RPMI7951 (cell line): Measurements from ENCODE around the gene PCDH15. TPM values are rescaled to one million over a fixed set of nuclear protein-coding genes. Genes with fewer than 3 reads are reported as not detected.
"Not testable (repeated sequence)": the region's sequence is repeated elsewhere in the genome, so short reads cannot be mapped to it uniquely, and the experiment has no call there.

Source experiments
- DNase-seq: peaks from one replicate; pipeline ENCODE4 v3.0.0-alpha.2; 2012; ENCODE audit warnings: low read depth
- total RNA-seq: library from RNA; depleted of rRNA; stranded (reverse); fragments of >200 nt; shearing (Covaris generic); gene quantifications from 2 replicates; pipeline ENCODE4 v1.2.3, GENCODE V29; 2014

Gene PCDH15
- total RNA-seq, 1 experiment from 2014 or later = not detected

GRCh38 chr10:54396031-54396430 is 405.0 kb downstream of the PCDH15 start:
- no peak for DNase-seq

GRCh38 chr10:54394598-54394997 is 406.4 kb downstream of the PCDH15 start:
- not testable (repeated sequence) for DNase-seq

- no peak for DNase-seq
These were observed 428.9 kb downstream of the PCDH15 start for GRCh38 chr10:54372179-54372578.

GRCh38 chr10:54368984-54369383 is 432.0 kb downstream of the PCDH15 start:
- no peak for DNase-seq

- DNase-seq = no peak
These were observed 437.6 kb downstream of the PCDH15 start for GRCh38 chr10:54363390-54363789.

- no peak for DNase-seq
These were observed 459.0 kb downstream of the PCDH15 start for GRCh38 chr10:54342058-54342457.

- DNase-seq = no peak
These were observed 465.7 kb downstream of the PCDH15 start for GRCh38 chr10:54335296-54335695.

GRCh38 chr10:54319341-54319740 is 481.7 kb downstream of the PCDH15 start:
- DNase-seq = no peak

- DNase-seq = no peak
These were observed 482.6 kb downstream of the PCDH15 start for GRCh38 chr10:54318470-54318869.

- no peak for DNase-seq
These were observed 486.6 kb downstream of the PCDH15 start for GRCh38 chr10:54314430-54314829.

GRCh38 chr10:54284526-54285193 is 516.4 kb downstream of the PCDH15 start:
- no peak for DNase-seq

- no peak for DNase-seq
These were observed 519.0 kb downstream of the PCDH15 start for GRCh38 chr10:54282012-54282411.

GRCh38 chr10:54266395-54266794 is 534.6 kb downstream of the PCDH15 start:
- no peak for DNase-seq

- no peak for DNase-seq
These were observed 538.3 kb downstream of the PCDH15 start for GRCh38 chr10:54262726-54263125.

- no peak for DNase-seq
These were observed 541.9 kb downstream of the PCDH15 start for GRCh38 chr10:54259104-54259503.

GRCh38 chr10:54234832-54235231 is 566.2 kb downstream of the PCDH15 start:
- DNase-seq = no peak

- DNase-seq = no peak
These were observed 597.6 kb downstream of the PCDH15 start for GRCh38 chr10:54203401-54203800.

GRCh38 chr10:54198051-54198450 is 603.0 kb downstream of the PCDH15 start:
- no peak for DNase-seq

GRCh38 chr10:54194806-54195205 is 606.2 kb downstream of the PCDH15 start:
- DNase-seq = no peak

GRCh38 chr10:54159924-54160323 is 641.1 kb downstream of the PCDH15 start:
- DNase-seq = no peak

- DNase-seq = no peak
These were observed 652.5 kb downstream of the PCDH15 start for GRCh38 chr10:54148508-54148907.

GRCh38 chr10:54139819-54140428 is 661.1 kb downstream of the PCDH15 start:
- DNase-seq = no peak

- DNase-seq = no peak
These were observed 663.6 kb downstream of the PCDH15 start for GRCh38 chr10:54137396-54137795.

- no peak for DNase-seq
These were observed 667.8 kb downstream of the PCDH15 start for GRCh38 chr10:54133203-54133602.
